GM12878 (cell line): ENCODE measurements around the gene PDGFC. TPM values are rescaled to one million over a fixed set of nuclear protein-coding genes. Genes with fewer than 3 reads are reported as not detected.

Source experiments
- BCLAF1 ChIP-seq: fragments of 450-650 bp; IDR thresholded peaks from 2 replicates; pipeline ENCODE4 v1.6.1; 2017; ENCODE audit warnings: antibody characterized with exemption, mild to moderate bottlenecking, moderate library complexity
- CHD2 ChIP-seq: IDR thresholded peaks from 2 replicates; pipeline ENCODE4 v1.6.1; 2011; ENCODE audit warnings: low read depth, low read length, improper control_type of control experiment, borderline replicate concordance
- MLLT1 ChIP-seq: fragments of 450-650 bp; IDR thresholded peaks from 2 replicates; pipeline ENCODE4 v1.6.1; 2016; ENCODE audit warnings: mild to moderate bottlenecking
- MYB ChIP-seq: fragments of 150-350 bp; IDR thresholded peaks from 2 replicates; pipeline ENCODE4 v1.6.1; 2014; ENCODE audit warnings: mild to moderate bottlenecking, low read depth, low read length, borderline replicate concordance
- NR2C2 ChIP-seq: IDR thresholded peaks from 2 replicates; pipeline ENCODE4 v1.6.1; 2011; ENCODE audit warnings: borderline replicate concordance, low read depth; ENCODE audit not compliant: control insufficient read depth, insufficient read length
- PAX8 ChIP-seq: fragments of 450-650 bp; IDR thresholded peaks from 2 replicates; pipeline ENCODE4 v1.6.1; 2017; ENCODE audit warnings: mild to moderate bottlenecking, moderate library complexity
- PML ChIP-seq: IDR thresholded peaks from 2 replicates; pipeline ENCODE4 v1.6.1; 2012; ENCODE audit warnings: low read length, inconsistent platforms
- RBBP5 ChIP-seq: fragments of 200-600 bp; sonication (generic); conservative IDR thresholded peaks from 2 replicates; pipeline ENCODE4 v1.6.1; 2016
- SMAD1 ChIP-seq: fragments of 450-650 bp; IDR thresholded peaks from 2 replicates; pipeline ENCODE4 v1.6.1; 2018; ENCODE audit warnings: mild to moderate bottlenecking, low read depth; ENCODE audit not compliant: partially characterized antibody
- TARDBP ChIP-seq: IDR thresholded peaks from 2 replicates; pipeline ENCODE4 v1.6.1; 2016; ENCODE audit warnings: borderline replicate concordance
- YBX1 ChIP-seq: fragments of 450-650 bp; IDR thresholded peaks from 2 replicates; pipeline ENCODE4 v1.6.1; 2016; ENCODE audit warnings: antibody characterized with exemption
- ZBTB4 ChIP-seq: fragments of 450-650 bp; formaldehyde crosslinking; IDR thresholded peaks from 2 replicates; pipeline ENCODE4 v1.4.0; 2022; ENCODE audit warnings: mild to moderate bottlenecking, moderate library complexity
- ZNF687 ChIP-seq: fragments of 450-650 bp; IDR thresholded peaks from 2 replicates; pipeline ENCODE4 v1.6.1; 2017; ENCODE audit warnings: mild to moderate bottlenecking, moderate library complexity
- polyA plus RNA-seq, 11 experiments: library from polyadenylated mRNA; depleted of rRNA in 4 of 11; unstranded in 6 of 11; stranded (reverse) in 5 of 11; fragments of >200 nt; fragmentation: Nextera tagmentation in 4 of 11; fragmentation: Illumina TruSeq in 1 of 11; extraction: Ambion mirVana in 4 of 11; extraction: Trizol in 1 of 11; gene quantifications; 1 replicate in 1 of 11; 2 replicates in 10 of 11; pipeline versions ENCODE4 v1.2.1 to v1.2.3, GENCODE V29; 2011 to 2016; ENCODE audit warnings: inconsistent platforms in 2 of 11, missing spikeins in 2 of 11, low read depth in 1 of 11
- total RNA-seq, 4 experiments: library from RNA; depleted of rRNA in 3 of 4; stranded (reverse); fragments of >200 nt in 3 of 4; fragmentation: Illumina TruSeq in 1 of 4; extraction: Trizol in 1 of 4; gene quantifications; 2 replicates each; pipeline versions ENCODE4 v1.2.1 to v1.2.3, GENCODE V29; 2013 to 2021

The PDGFC gene
- total and polyA plus RNA-seq, 10 of the 15 experiments (the other 5 are each of a cell fraction or from before 2014, with no cell fraction given) = 0.02 to 0.18 TPM; not detected in 8

- no peak for TF ChIP-seq BCLAF1
- no peak for TF ChIP-seq MYB
- no peak for TF ChIP-seq NR2C2
- TF ChIP-seq PML = no peak
- no peak for TF ChIP-seq ZNF687
- TF ChIP-seq TARDBP = no peak
- TF ChIP-seq MLLT1 = no peak
- TF ChIP-seq SMAD1 = no peak
- TF ChIP-seq ZBTB4 (CRISPR knock-in tag) = no peak
- TF ChIP-seq YBX1 = no peak
- TF ChIP-seq PAX8 = no peak
- no peak for TF ChIP-seq CHD2
- TF ChIP-seq RBBP5 = no peak
Measured at GRCh38 chr4:156792462-156793085, 179.0 kb downstream of the PDGFC start (continued).
